CD4-positive, CD25-positive, alpha-beta regulatory T cell (primary cell): Measurements from ENCODE around the gene B3GNT2. TPM values are rescaled to one million over a fixed set of nuclear protein-coding genes. Genes with fewer than 3 reads are reported as not detected.
A peak's percentile ranks its signal among the peaks of the same experiment; 100 is the strongest.
"Not testable (repeated sequence)": the region's sequence is repeated elsewhere in the genome, so short reads cannot be mapped to it uniquely, and the experiment has no call there.

ENCODE experiments used
- ATAC-seq, 2 donors: fragments of 150-1000 bp; cut with Tn5 transposase; one replicate each; pipeline ENCODE4 v1.10.0; 2021; ENCODE audit warnings: low read depth in 2 of 2, moderate number of reproducible peaks in 2 of 2, moderate library complexity in 1 of 2
- DNase-seq, 3 donors: peaks; one replicate each; pipeline versions ENCODE4 v3.0.0 to v3.0.0-alpha.2; 2012 to 2022; ENCODE audit warnings: mixed read lengths in 1 of 3
- H3K27ac ChIP-seq: one replicate; pipeline ENCODE4 v1.7.0; 2013; ENCODE audit warnings: mild to moderate bottlenecking, low read length; ENCODE audit not compliant: insufficient read depth, poor library complexity, severe bottlenecking
- H3K27me3 ChIP-seq: one replicate; pipeline ENCODE4 v1.7.0; 2013; ENCODE audit warnings: low read length; ENCODE audit not compliant: control insufficient read depth, insufficient read depth
- H3K36me3 ChIP-seq: one replicate; pipeline ENCODE4 v1.7.0; 2013; ENCODE audit warnings: mild to moderate bottlenecking, low read length, moderate library complexity; ENCODE audit not compliant: control insufficient read depth, insufficient read depth
- H3K4me1 ChIP-seq: 2 replicates; pipeline ENCODE4 v1.7.0; 2013; ENCODE audit warnings: mild to moderate bottlenecking, low read length; ENCODE audit not compliant: insufficient read depth, control insufficient read depth, poor library complexity, severe bottlenecking
- H3K4me3 ChIP-seq: one replicate; pipeline ENCODE4 v1.7.0; 2013; ENCODE audit warnings: low read depth, mild to moderate bottlenecking, low read length, moderate library complexity
- H3K9me3 ChIP-seq, 2 experiments: 1 replicate in 1 of 2; 2 replicates in 1 of 2; pipeline ENCODE4 v1.7.0; 2013; ENCODE audit warnings: low read length in 2 of 2, mild to moderate bottlenecking in 1 of 2, moderate library complexity in 1 of 2; ENCODE audit not compliant: control insufficient read depth in 2 of 2
- H3K27ac Mint-ChIP-seq, 3 donors: one replicate each; pipeline ENCODE4 v1.8.0; 2020 to 2022; ENCODE audit warnings: mild to moderate bottlenecking in 3 of 3, mixed read lengths in 3 of 3, moderate library complexity in 2 of 3
- H3K27me3 Mint-ChIP-seq: one replicate; pipeline ENCODE4 v1.8.0; 2022; ENCODE audit warnings: mild to moderate bottlenecking, mixed read lengths
- H3K36me3 Mint-ChIP-seq: one replicate; pipeline ENCODE4 v1.8.0; 2020; ENCODE audit warnings: mixed read lengths
- H3K4me1 Mint-ChIP-seq, 4 donors: one replicate each; pipeline ENCODE4 v1.8.0; 2020 to 2022; ENCODE audit warnings: mixed read lengths in 4 of 4, mild to moderate bottlenecking in 1 of 4
- H3K4me3 Mint-ChIP-seq, 4 donors: one replicate each; pipeline ENCODE4 v1.8.0; 2020 to 2022; ENCODE audit warnings: mild to moderate bottlenecking in 4 of 4, mixed read lengths in 4 of 4, moderate library complexity in 3 of 4
- H3K9me3 Mint-ChIP-seq, 7 donors: one replicate each; pipeline ENCODE4 v1.8.0; 2020 to 2022; ENCODE audit warnings: mixed read lengths in 7 of 7, mild to moderate bottlenecking in 3 of 7, moderate library complexity in 2 of 7
- polyA plus RNA-seq, 4 donors: library from polyadenylated mRNA; unstranded; fragments of 300-500 nt; fragmentation: Illumina TruSeq; gene quantifications; one replicate each; pipeline ENCODE4 v1.2.3, GENCODE V29; 2021
- total RNA-seq: library from RNA; stranded (reverse); gene quantifications from one replicate; pipeline ENCODE4 v1.2.3, GENCODE V29; 2022

Gene B3GNT2
- total and polyA plus RNA-seq, 5 donors from 2014 or later: 34.8 to 61.5 (median 40.1) TPM

GRCh38 chr2:62156861-62157496 is 38.9 kb upstream of the B3GNT2 start:
- H3K27me3 ChIP-seq: no peaks in the 10 kb centered on the region
- Mint-ChIP-seq H3K4me1 (peaks cover 0 to 6% (median 0%) of the 10 kb centered on the region in 4 donors), H3K4me3 (no peak overlapping the region), H3K27me3 (no peaks in the 10 kb centered on the region), H3K27ac (no peak overlapping the region), H3K36me3 (peaks cover 5% of the 10 kb centered on the region), H3K9me3 (peaks cover 0 to 3% (median 0%) of the 10 kb centered on the region in 7 donors)
- H3K9me3 ChIP-seq: peaks cover 0 to 5% of the 10 kb centered on the region in 2 experiments
- no peak overlapping the region for H3K4me3 ChIP-seq
- DNase-seq: no peak
- no peaks in the 10 kb centered on the region for H3K4me1 ChIP-seq
- H3K36me3 ChIP-seq: no peaks in the 10 kb centered on the region
- ATAC-seq: no peak
- H3K27ac ChIP-seq: no peak overlapping the region

- peaks cover 0 to 5% of the 10 kb centered on the region in 2 experiments for H3K9me3 ChIP-seq
- no peak overlapping the region for H3K4me3 ChIP-seq
- no peaks in the 10 kb centered on the region for H3K27me3 ChIP-seq
- H3K36me3 ChIP-seq: no peaks in the 10 kb centered on the region
- H3K9me3 Mint-ChIP-seq: peaks cover 0 to 3% (median 0%) of the 10 kb centered on the region in 7 donors
- peaks cover 0 to 6% (median 0%) of the 10 kb centered on the region in 4 donors for H3K4me1 Mint-ChIP-seq
- H3K27me3 Mint-ChIP-seq: no peaks in the 10 kb centered on the region
- ATAC-seq: no peak
- H3K4me1 ChIP-seq: no peaks in the 10 kb centered on the region
- no peak overlapping the region for H3K27ac ChIP-seq
- no peak overlapping the region for H3K4me3 Mint-ChIP-seq
- no peak overlapping the region for H3K27ac Mint-ChIP-seq
- no peaks in the 10 kb centered on the region for H3K36me3 Mint-ChIP-seq
- DNase-seq: no peak
Observed at GRCh38 chr2:62158444-62159121, 37.3 kb upstream of the B3GNT2 start.

DNA sequence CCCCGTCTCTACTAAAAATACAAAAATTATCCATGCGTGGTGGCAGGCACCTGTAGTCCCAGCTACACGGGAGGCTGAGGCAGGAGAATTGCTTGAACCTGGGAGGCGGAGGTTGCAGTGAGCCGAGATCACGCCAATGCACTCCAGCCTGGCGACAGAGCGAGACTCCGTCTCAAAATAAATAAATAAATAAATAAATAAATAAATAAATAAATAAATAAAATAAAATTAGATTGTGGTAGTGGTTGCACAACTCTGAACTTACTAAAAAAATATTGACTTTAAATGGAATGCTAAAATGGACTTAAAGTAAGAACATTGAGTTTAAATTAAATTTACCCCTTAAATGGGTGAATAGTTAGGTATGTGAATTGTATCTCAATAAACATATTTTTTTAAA is 35.2 kb upstream of the B3GNT2 start:
- DNase-seq, H3K4me3 Mint-ChIP-seq, H3K36me3 Mint-ChIP-seq, H3K27me3 ChIP-seq, H3K9me3 Mint-ChIP-seq, H3K4me1 Mint-ChIP-seq, H3K27me3 Mint-ChIP-seq, H3K4me1 ChIP-seq, H3K27ac Mint-ChIP-seq, H3K9me3 ChIP-seq, ATAC-seq, H3K36me3 ChIP-seq, H3K4me3 ChIP-seq, H3K27ac ChIP-seq: not testable (repeated sequence)

- ATAC-seq (no peak), DNase-seq (no peak)
- no peaks in the 10 kb centered on the region for H3K4me1 ChIP-seq
- no peaks in the 10 kb centered on the region for H3K9me3 Mint-ChIP-seq
- no peak overlapping the region for H3K4me3 Mint-ChIP-seq
- no peaks in the 10 kb centered on the region for H3K9me3 ChIP-seq
- no peaks in the 10 kb centered on the region for H3K27me3 ChIP-seq
- H3K36me3 ChIP-seq: no peaks in the 10 kb centered on the region
- H3K4me3 ChIP-seq: no peak overlapping the region
- H3K27me3 Mint-ChIP-seq: no peaks in the 10 kb centered on the region
- H3K27ac Mint-ChIP-seq: no peak overlapping the region
- no peak overlapping the region for H3K27ac ChIP-seq
- H3K36me3 Mint-ChIP-seq: no peaks in the 10 kb centered on the region
- H3K4me1 Mint-ChIP-seq: peaks cover 0 to 6% (median 0%) of the 10 kb centered on the region in 4 donors
Observed at GRCh38 chr2:62163106-62163831, 32.6 kb upstream of the B3GNT2 start.

DNA sequence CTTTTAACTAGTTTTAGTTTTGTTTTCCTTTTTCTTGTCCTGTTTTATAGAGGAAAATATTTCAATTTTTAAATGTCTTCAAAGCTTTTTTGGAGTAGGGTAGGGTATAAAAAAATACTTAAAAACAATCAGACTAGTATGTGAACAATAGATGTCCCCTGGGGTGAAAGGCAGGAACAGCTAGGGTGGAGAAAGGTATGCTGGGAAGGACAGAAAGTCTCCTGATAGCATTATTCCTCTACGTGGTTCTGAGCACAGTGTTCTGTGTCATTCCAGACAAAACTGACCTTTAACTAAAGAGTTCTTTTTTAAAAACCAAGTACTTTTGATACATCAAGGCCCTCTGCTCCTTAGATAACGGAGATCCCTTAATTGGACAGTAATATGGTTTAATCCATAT is 32.1 kb upstream of the B3GNT2 start:
- Mint-ChIP-seq H3K27me3 (no peaks in the 10 kb centered on the region), H3K4me3 (no peak overlapping the region), H3K27ac (no peak overlapping the region), H3K9me3 (no peaks in the 10 kb centered on the region), H3K4me1 (peaks cover 0 to 6% (median 0%) of the 10 kb centered on the region in 4 donors), H3K36me3 (no peaks in the 10 kb centered on the region)
- H3K27ac ChIP-seq: no peak overlapping the region
- no peak for DNase-seq
- no peak for ATAC-seq
- H3K4me1 ChIP-seq: no peaks in the 10 kb centered on the region
- H3K27me3 ChIP-seq: no peaks in the 10 kb centered on the region
- no peaks in the 10 kb centered on the region for H3K36me3 ChIP-seq
- no peaks in the 10 kb centered on the region for H3K9me3 ChIP-seq
- no peak overlapping the region for H3K4me3 ChIP-seq

DNA sequence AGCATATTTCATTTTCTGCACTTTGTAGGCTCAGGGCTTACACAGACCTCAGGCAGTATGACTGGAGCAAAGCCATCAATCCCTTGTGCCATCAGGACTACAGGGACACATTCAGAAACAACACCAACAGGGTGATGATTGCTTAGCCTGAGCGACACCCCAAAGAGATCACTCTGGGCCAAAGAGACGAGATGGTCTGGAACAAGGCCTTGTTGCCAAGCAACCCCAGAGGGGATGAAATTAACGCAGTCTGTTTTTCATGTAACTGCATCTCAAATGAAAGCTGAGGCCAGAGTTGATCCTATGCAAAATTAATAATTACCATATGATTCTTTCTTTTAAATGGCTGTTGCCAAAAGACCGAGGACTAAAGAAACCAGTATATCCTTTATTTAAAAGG is 20.2 kb upstream of the B3GNT2 start:
- Histone ChIP-seq H3K36me3 (no peaks in the 10 kb centered on the region), H3K4me1 (no peaks in the 10 kb centered on the region), H3K27ac (no peak overlapping the region), H3K4me3 (no peak overlapping the region), H3K9me3 (no peaks in the 10 kb centered on the region), H3K27me3 (no peaks in the 10 kb centered on the region)
- no peak for DNase-seq
- no peaks in the 10 kb centered on the region for H3K4me1 Mint-ChIP-seq
- no peak for ATAC-seq
- no peaks in the 10 kb centered on the region for H3K36me3 Mint-ChIP-seq
- H3K27ac Mint-ChIP-seq: no peak overlapping the region
- no peaks in the 10 kb centered on the region for H3K27me3 Mint-ChIP-seq
- peaks cover 0 to 5% (median 0%) of the 10 kb centered on the region in 7 donors for H3K9me3 Mint-ChIP-seq
- H3K4me3 Mint-ChIP-seq: no peak overlapping the region

DNA sequence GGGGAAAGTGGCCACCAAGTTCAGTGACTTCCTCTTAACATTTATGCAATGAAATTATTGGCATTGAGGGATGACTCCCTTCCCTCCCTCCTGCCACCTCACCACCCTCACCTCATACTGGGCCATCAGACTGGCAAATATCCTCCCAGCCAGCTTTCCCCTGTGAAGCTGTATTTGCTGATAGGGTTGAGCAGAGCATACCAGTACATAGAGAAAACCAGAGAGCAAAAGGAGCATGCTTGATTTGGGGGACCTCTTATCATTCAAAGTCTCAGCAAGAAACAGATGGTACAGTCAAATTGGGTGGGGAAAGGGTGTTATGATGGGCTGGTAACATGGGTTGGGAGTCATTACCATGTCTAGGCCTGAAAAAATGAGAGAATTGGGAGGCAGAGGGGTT is 19.1 kb upstream of the B3GNT2 start:
- Histone ChIP-seq H3K4me1 (no peaks in the 10 kb centered on the region), H3K27me3 (no peaks in the 10 kb centered on the region), H3K36me3 (no peaks in the 10 kb centered on the region), H3K27ac (no peak overlapping the region), H3K4me3 (no peak overlapping the region), H3K9me3 (no peaks in the 10 kb centered on the region)
- no peak for ATAC-seq
- Mint-ChIP-seq H3K27me3 (no peaks in the 10 kb centered on the region), H3K4me3 (no peak overlapping the region), H3K27ac (peak overlapping the region in 1 of 3 donors; percentile 6), H3K4me1 (peaks cover 0 to 2% (median under 1%) of the 10 kb centered on the region in 4 donors), H3K36me3 (no peaks in the 10 kb centered on the region), H3K9me3 (peaks cover 0 to 3% (median 0%) of the 10 kb centered on the region in 7 donors)
- DNase-seq: no peak
